OCI-LY7 (cell line): Measurements from ENCODE around the gene MLLT10. TPM values are rescaled to one million over a fixed set of nuclear protein-coding genes. Genes with fewer than 3 reads are reported as not detected.

Experiments
- BruUV-seq: library from RNA; stranded (reverse); fragments of 400-500 nt; replicated peaks from 2 replicates; lab custom pipeline; 2021; lab: Mats Ljungman, UMichigan
- CTCF ChIA-PET: fragments of 300-600 bp; sonication (Branson Sonifier 250); formaldehyde crosslinking; loops from one replicate; lab custom pipeline; 2022; ENCODE audit warnings: antibody characterized with exemption; ENCODE audit not compliant: unreplicated experiment; lab: Charles Lee
- POLR2A ChIA-PET: fragments of 300-600 bp; sonication (Branson Sonifier 250); formaldehyde crosslinking; loops from one replicate; lab custom pipeline; 2022; ENCODE audit warnings: antibody characterized with exemption; lab: Charles Lee
- DNase-seq: peaks from one replicate; pipeline ENCODE4 v3.0.0-alpha.2; 2015; ENCODE audit warnings: low spot score
- H2AFZ ChIP-seq: fragments of 200-600 bp; sonication (generic), shearing (Covaris generic); 2 replicates; pipeline ENCODE4 v1.6.1; 2014; ENCODE audit warnings: mild to moderate bottlenecking, antibody characterized with exemption, low read length, moderate library complexity
- H3K27ac ChIP-seq: fragments of 200-600 bp; sonication (generic); 2 replicates; pipeline ENCODE4 v1.5.1; 2014; ENCODE audit warnings: mixed run types, low read depth, mild to moderate bottlenecking, moderate library complexity, low read length, inconsistent platforms; ENCODE audit not compliant: poor library complexity, severe bottlenecking
- H3K36me3 ChIP-seq: fragments of 200-600 bp; sonication (generic); 2 replicates; pipeline ENCODE4 v1.6.1; 2014; ENCODE audit warnings: mild to moderate bottlenecking, antibody characterized with exemption, low read length, moderate library complexity, mixed read lengths; ENCODE audit not compliant: insufficient read depth
- H3K4me1 ChIP-seq: fragments of 200-600 bp; sonication (generic); 2 replicates; pipeline ENCODE4 v1.5.1; 2014; ENCODE audit warnings: mild to moderate bottlenecking, low read length; ENCODE audit not compliant: insufficient read depth, poor library complexity, severe bottlenecking
- H3K4me2 ChIP-seq: fragments of 200-600 bp; sonication (generic); 2 replicates; pipeline ENCODE4 v1.6.1; 2014; ENCODE audit warnings: mild to moderate bottlenecking, low read length
- H3K4me3 ChIP-seq: fragments of 200-600 bp; sonication (generic); 2 replicates; pipeline ENCODE4 v1.5.1; 2014; ENCODE audit warnings: mild to moderate bottlenecking, low read depth, low read length; ENCODE audit not compliant: poor library complexity, severe bottlenecking
- H3K79me2 ChIP-seq: fragments of 200-600 bp; sonication (generic); 2 replicates; pipeline ENCODE4 v1.6.1; 2016; ENCODE audit warnings: low read depth, mild to moderate bottlenecking, low read length, moderate library complexity, mixed read lengths; ENCODE audit not compliant: insufficient read depth
- H3K9me2 ChIP-seq: fragments of 200-600 bp; sonication (generic); 2 replicates; pipeline ENCODE4 v1.6.1; 2016; ENCODE audit warnings: mild to moderate bottlenecking, low read length, mixed read lengths; ENCODE audit not compliant: insufficient read depth
- H3K9me3 ChIP-seq: fragments of 200-600 bp; sonication (generic); 2 replicates; pipeline ENCODE4 v1.6.1; 2014; ENCODE audit warnings: mild to moderate bottlenecking, mixed run types, low read length, mixed read lengths
- H4K20me1 ChIP-seq: fragments of 200-600 bp; sonication (generic); 2 replicates; pipeline ENCODE4 v1.6.1; 2014; ENCODE audit warnings: mild to moderate bottlenecking, antibody characterized with exemption, low read length, moderate library complexity, mixed read lengths; ENCODE audit not compliant: insufficient read depth
- CTCF ChIP-seq: fragments of 200-600 bp; sonication (generic); conservative IDR thresholded peaks from 2 replicates; pipeline ENCODE4 v1.5.1; 2014; ENCODE audit warnings: mild to moderate bottlenecking, antibody characterized with exemption, low read length, moderate library complexity, mixed read lengths
- EZH2phosphoT487 ChIP-seq: fragments of 200-600 bp; sonication (generic); IDR thresholded peaks from 2 replicates; pipeline ENCODE4 v1.6.1; 2018; ENCODE audit warnings: low read depth, borderline replicate concordance, mild to moderate bottlenecking, mixed run types, antibody characterized with exemption, low read length, moderate library complexity, mixed read lengths
- intact Hi-C: fragments of 100-400 bp; cut with micrococcal nuclease; formaldehyde crosslinking; loops from one replicate; pipeline ENCODE4 v1.10.0; 2022; ENCODE audit not compliant: unreplicated experiment
- total RNA-seq, 2 experiments: library from RNA; depleted of rRNA in 1 of 2; stranded (reverse); fragments of >200 nt in 1 of 2; shearing (Covaris generic) in 1 of 2; gene quantifications; 2 replicates each; pipeline ENCODE4 v1.2.3, GENCODE V29; 2014 to 2022

Gene MLLT10
- total RNA-seq, 2 experiments from 2014 or later = 68.4 to 74.0 TPM

GRCh38 chr10:21518641-21519396 is 15.2 kb upstream of the MLLT10 start:
- BruUV-seq = no TSS peak
- no peak overlapping the region for H2AFZ ChIP-seq
- peak; percentile 61 for TF ChIP-seq EZH2phosphoT487
- TF ChIP-seq CTCF = no peak
- CTCF ChIA-PET = interaction anchor here (0.6 to 0.9 kb wide), 2 partner anchors 23 to 192 kb away, joined by 3 to 9 read pairs; no protein-coding TSS in a partner anchor
- no peaks in the 10 kb centered on the region for H3K9me3 ChIP-seq
- no peak overlapping the region for H3K27ac ChIP-seq
- POLR2A ChIA-PET = interaction anchor here (0.7 to 1.0 kb wide), 5 partner anchors 12 to 1824 kb away, joined by 3 to 5 read pairs (median 3); no protein-coding TSS in a partner anchor
- H3K4me2 ChIP-seq = peak overlapping the region; percentile 88
- H3K9me2 ChIP-seq = no peaks in the 10 kb centered on the region
- no peak for DNase-seq
- no peak overlapping the region for H3K4me3 ChIP-seq
- intact Hi-C loops = loop anchor here (5.0 kb wide), 1 partner anchor 708 kb away; no protein-coding TSS in a partner anchor
- H3K36me3 ChIP-seq = no peaks in the 10 kb centered on the region
- H4K20me1 ChIP-seq = no peaks in the 10 kb centered on the region
- peaks cover 27% of the 10 kb centered on the region for H3K4me1 ChIP-seq
- no peaks in the 10 kb centered on the region for H3K79me2 ChIP-seq

GRCh38 chr10:21519397-21519933 is 14.6 kb upstream of the MLLT10 start:
- H3K36me3 ChIP-seq = no peaks in the 10 kb centered on the region
- POLR2A ChIA-PET = interaction anchor here (0.6 to 0.8 kb wide), 2 partner anchors 9 to 1470 kb away, joined by 3 read pairs; no protein-coding TSS in a partner anchor
- no peak overlapping the region for H3K27ac ChIP-seq
- peak overlapping the region; percentile 47 for H3K4me3 ChIP-seq
- BruUV-seq = no TSS peak
- H4K20me1 ChIP-seq = no peaks in the 10 kb centered on the region
- intact Hi-C loops = loop anchor here (5.0 kb wide), 1 partner anchor 708 kb away; no protein-coding TSS in a partner anchor
- no peaks in the 10 kb centered on the region for H3K9me3 ChIP-seq
- no peaks in the 10 kb centered on the region for H3K79me2 ChIP-seq
- H3K4me2 ChIP-seq = peak overlapping the region; percentile 88
- peaks cover 27% of the 10 kb centered on the region for H3K4me1 ChIP-seq
- DNase-seq = no peak
- H3K9me2 ChIP-seq = no peaks in the 10 kb centered on the region
- no peak; the same call in 1 of the 2 replicates for TF ChIP-seq EZH2phosphoT487
- no peak for TF ChIP-seq CTCF
- H2AFZ ChIP-seq = no peak overlapping the region
- CTCF ChIA-PET = no interaction called here
